ENCODE measurements around the gene POLDIP3.

The POLDIP3 gene

DNA sequence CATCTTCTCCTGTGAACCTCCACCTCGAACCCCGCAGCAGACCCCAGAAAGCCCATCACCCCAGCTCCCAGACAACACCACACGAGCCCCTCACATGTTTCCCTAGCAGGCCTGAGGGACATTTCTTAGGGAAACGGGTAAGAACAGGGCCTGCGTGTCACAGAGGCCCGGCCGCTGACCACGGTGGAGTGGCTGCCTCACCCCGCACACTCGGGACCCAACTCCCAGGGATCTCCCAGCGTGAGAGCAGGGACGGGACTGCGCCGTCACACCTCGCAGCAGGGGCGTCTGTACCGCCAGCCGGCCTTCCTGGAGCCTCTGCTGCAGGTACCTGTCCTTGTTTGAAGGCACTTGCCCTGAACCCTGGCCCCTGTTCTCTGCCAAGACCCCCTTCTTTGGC, 15.5 kb upstream of the POLDIP3 start:
- Histone ChIP-seq H3K9me3 (ENCODE audit: insufficient read depth, low read depth, low read length) (no peaks in the 10 kb centered on the region), H4K20me1 (ENCODE audit: insufficient read depth, low read length, poor library complexity, severe bottlenecking) (no peaks in the 10 kb centered on the region), H3K4me3 (ENCODE audit: low read length, poor library complexity, severe bottlenecking) (no peak overlapping the region), H3F3A (ENCODE audit: low read depth) (no peaks in the 10 kb centered on the region), H3K4me2 (ENCODE audit: low read depth, low read length, poor library complexity, severe bottlenecking) (no peak overlapping the region), H3K9ac (ENCODE audit: low read depth, low read length, poor library complexity, severe bottlenecking) (no peak overlapping the region), H3K27me3 (ENCODE audit: insufficient read depth, low read length, poor library complexity, severe bottlenecking) (no peaks in the 10 kb centered on the region), H2AFZ (ENCODE audit: low read length) (no peak overlapping the region), H3K9me2 (replicated peaks; ENCODE audit: low read depth, low read length) (no peaks in the 10 kb centered on the region), H3K79me2 (ENCODE audit: insufficient read depth, low read length) (no peaks in the 10 kb centered on the region), H3K4me1 (ENCODE audit: insufficient read depth, low read length, poor library complexity, severe bottlenecking) (no peaks in the 10 kb centered on the region), H3K36me3 (ENCODE audit: insufficient read depth, low read length) (peaks cover 56% of the 10 kb centered on the region; the same call in 1 of the 2 replicates)
- no peak for TF ChIP-seq EZH2phosphoT487 (IDR thresholded peaks at IDR 0.05; ENCODE audit: borderline replicate concordance)
- TF ChIP-seq, protein P1, sequence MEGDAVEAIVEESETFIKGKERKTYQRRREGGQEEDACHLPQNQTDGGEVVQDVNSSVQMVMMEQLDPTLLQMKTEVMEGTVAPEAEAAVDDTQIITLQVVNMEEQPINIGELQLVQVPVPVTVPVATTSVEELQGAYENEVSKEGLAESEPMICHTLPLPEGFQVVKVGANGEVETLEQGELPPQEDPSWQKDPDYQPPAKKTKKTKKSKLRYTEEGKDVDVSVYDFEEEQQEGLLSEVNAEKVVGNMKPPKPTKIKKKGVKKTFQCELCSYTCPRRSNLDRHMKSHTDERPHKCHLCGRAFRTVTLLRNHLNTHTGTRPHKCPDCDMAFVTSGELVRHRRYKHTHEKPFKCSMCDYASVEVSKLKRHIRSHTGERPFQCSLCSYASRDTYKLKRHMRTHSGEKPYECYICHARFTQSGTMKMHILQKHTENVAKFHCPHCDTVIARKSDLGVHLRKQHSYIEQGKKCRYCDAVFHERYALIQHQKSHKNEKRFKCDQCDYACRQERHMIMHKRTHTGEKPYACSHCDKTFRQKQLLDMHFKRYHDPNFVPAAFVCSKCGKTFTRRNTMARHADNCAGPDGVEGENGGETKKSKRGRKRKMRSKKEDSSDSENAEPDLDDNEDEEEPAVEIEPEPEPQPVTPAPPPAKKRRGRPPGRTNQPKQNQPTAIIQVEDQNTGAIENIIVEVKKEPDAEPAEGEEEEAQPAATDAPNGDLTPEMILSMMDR (conservative IDR thresholded peaks at IDR 0.05; ENCODE audit: low read length) = no peak

DNA sequence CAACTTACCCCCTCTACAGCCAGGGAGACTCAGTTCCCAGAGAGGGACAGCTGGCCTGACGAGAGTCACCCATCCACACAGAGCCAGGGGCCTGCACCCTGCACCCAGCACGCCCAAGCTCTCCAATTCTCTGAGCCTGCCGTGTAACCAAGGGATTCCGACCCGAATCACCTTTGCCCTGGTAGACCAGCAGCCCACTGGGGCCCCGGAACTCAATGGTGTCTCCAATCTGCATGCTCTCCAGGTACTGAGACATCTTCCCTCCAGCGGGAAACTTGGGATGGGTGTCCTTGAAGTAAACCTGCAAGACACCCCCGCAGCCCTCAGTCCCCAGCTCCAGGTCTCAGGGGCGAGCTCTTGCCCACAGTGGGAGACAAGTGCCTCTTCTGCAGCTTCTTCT, 13.3 kb upstream of the POLDIP3 start:
- Histone ChIP-seq H3K4me2 (ENCODE audit: low read depth, low read length, poor library complexity, severe bottlenecking) (no peak overlapping the region), H3K9me3 (ENCODE audit: insufficient read depth, low read depth, low read length) (no peaks in the 10 kb centered on the region), H3F3A (ENCODE audit: low read depth) (no peaks in the 10 kb centered on the region), H2AFZ (ENCODE audit: low read length) (no peak overlapping the region), H3K9me2 (replicated peaks; ENCODE audit: low read depth, low read length) (no peaks in the 10 kb centered on the region), H3K27me3 (ENCODE audit: insufficient read depth, low read length, poor library complexity, severe bottlenecking) (no peaks in the 10 kb centered on the region), H3K36me3 (ENCODE audit: insufficient read depth, low read length) (peaks cover 54% of the 10 kb centered on the region; the same call in 1 of the 2 replicates), H3K4me1 (ENCODE audit: insufficient read depth, low read length, poor library complexity, severe bottlenecking) (no peaks in the 10 kb centered on the region), H3K4me3 (ENCODE audit: low read length, poor library complexity, severe bottlenecking) (no peak overlapping the region), H3K9ac (ENCODE audit: low read depth, low read length, poor library complexity, severe bottlenecking) (no peak overlapping the region), H3K79me2 (ENCODE audit: insufficient read depth, low read length) (no peaks in the 10 kb centered on the region), H4K20me1 (ENCODE audit: insufficient read depth, low read length, poor library complexity, severe bottlenecking) (no peaks in the 10 kb centered on the region)
- no peak for TF ChIP-seq EZH2phosphoT487 (IDR thresholded peaks at IDR 0.05; ENCODE audit: borderline replicate concordance)
- TF ChIP-seq, protein P1 (conservative IDR thresholded peaks at IDR 0.05; ENCODE audit: low read length) = no peak

DNA sequence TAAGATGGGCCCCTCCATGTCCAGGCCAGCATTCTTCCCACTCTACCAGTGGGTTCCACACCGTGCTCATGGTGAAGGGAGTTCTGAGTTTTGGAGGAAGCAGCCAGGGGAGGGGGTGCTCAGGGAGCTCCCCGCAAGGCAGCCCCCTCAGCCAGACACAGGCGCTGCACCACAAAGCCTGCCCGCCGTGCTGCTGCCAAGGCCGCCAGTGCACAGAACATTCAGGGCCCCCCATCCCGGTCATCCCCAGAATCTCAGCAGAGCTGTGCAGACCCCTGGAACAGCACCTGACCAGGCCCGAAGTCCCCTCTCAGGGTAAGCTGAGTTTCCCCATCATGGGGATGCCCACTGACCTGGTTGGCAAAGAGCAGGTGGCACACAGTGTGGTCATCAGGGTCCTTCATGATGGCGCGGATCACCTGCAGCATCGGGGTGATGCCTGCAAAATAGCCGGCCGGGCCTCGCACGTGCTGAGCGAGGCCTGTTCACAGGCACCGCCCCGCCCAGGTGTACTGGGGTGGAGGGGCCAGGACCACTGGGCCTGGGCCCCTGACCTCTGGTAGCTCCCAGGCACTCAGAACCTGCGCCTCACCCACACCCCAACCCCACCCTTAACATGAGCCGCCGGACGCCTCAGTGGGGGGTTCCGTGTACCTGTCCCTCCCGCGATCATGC, 12.4 kb upstream of the POLDIP3 start:
- H3K79me2 ChIP-seq (ENCODE audit: insufficient read depth, low read length) = no peaks in the 10 kb centered on the region
- no peak overlapping the region for H3K9ac ChIP-seq (ENCODE audit: low read depth, low read length, poor library complexity, severe bottlenecking)
- no peaks in the 10 kb centered on the region for H3K9me2 ChIP-seq (replicated peaks; ENCODE audit: low read depth, low read length)
- H4K20me1 ChIP-seq (ENCODE audit: insufficient read depth, low read length, poor library complexity, severe bottlenecking) = no peaks in the 10 kb centered on the region
- H3K4me3 ChIP-seq (ENCODE audit: low read length, poor library complexity, severe bottlenecking) = no peak overlapping the region
- no peaks in the 10 kb centered on the region for H3K9me3 ChIP-seq (ENCODE audit: insufficient read depth, low read depth, low read length)
- no peak overlapping the region for H2AFZ ChIP-seq (ENCODE audit: low read length)
- H3K36me3 ChIP-seq (ENCODE audit: insufficient read depth, low read length) = peaks cover 46% of the 10 kb centered on the region; the same call in 1 of the 2 replicates
- H3K4me2 ChIP-seq (ENCODE audit: low read depth, low read length, poor library complexity, severe bottlenecking) = no peak overlapping the region
- H3K27me3 ChIP-seq (ENCODE audit: insufficient read depth, low read length, poor library complexity, severe bottlenecking) = no peaks in the 10 kb centered on the region
- TF ChIP-seq, protein P1 (conservative IDR thresholded peaks at IDR 0.05; ENCODE audit: low read length) = no peak
- TF ChIP-seq EZH2phosphoT487 (IDR thresholded peaks at IDR 0.05; ENCODE audit: borderline replicate concordance) = no peak
- no peaks in the 10 kb centered on the region for H3F3A ChIP-seq (ENCODE audit: low read depth)
- no peaks in the 10 kb centered on the region for H3K4me1 ChIP-seq (ENCODE audit: insufficient read depth, low read length, poor library complexity, severe bottlenecking)

Data from Loucy (cell line).